Measurements from ENCODE around the gene JAZF1.

DNA sequence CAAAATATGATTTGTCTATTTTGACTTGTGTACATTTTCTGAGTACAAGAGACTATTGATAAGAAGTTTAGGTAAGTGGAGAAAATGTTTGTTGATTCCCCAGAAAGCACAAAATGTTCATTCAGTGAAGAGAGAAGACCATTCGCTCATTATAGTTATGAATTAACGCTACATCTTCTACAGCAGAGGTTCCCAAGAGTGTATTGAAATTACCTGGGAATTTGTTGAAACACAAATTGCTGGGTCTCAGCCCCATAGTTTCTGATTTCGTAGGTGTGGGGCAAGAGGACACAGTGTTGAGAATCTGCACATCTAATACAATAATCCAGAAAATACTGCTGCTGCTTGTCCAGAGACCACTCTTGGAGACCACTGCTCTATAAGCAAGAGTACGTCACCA lies 24.2 kb downstream of the JAZF1 start:
- TF ChIP-seq, protein P1, sequence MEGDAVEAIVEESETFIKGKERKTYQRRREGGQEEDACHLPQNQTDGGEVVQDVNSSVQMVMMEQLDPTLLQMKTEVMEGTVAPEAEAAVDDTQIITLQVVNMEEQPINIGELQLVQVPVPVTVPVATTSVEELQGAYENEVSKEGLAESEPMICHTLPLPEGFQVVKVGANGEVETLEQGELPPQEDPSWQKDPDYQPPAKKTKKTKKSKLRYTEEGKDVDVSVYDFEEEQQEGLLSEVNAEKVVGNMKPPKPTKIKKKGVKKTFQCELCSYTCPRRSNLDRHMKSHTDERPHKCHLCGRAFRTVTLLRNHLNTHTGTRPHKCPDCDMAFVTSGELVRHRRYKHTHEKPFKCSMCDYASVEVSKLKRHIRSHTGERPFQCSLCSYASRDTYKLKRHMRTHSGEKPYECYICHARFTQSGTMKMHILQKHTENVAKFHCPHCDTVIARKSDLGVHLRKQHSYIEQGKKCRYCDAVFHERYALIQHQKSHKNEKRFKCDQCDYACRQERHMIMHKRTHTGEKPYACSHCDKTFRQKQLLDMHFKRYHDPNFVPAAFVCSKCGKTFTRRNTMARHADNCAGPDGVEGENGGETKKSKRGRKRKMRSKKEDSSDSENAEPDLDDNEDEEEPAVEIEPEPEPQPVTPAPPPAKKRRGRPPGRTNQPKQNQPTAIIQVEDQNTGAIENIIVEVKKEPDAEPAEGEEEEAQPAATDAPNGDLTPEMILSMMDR (conservative IDR thresholded peaks at IDR 0.05) = no peak
- TF ChIP-seq EZH2 (IDR thresholded peaks at IDR 0.05; ENCODE audit: low read depth) = no peak

All from PC-9 (cell line).